ENCODE results near the gene SPRR1B.
"Not testable (repeated sequence)": the region's sequence is repeated elsewhere in the genome, so short reads cannot be mapped to it uniquely, and the experiment has no call there.

The SPRR1B gene

GRCh38 chr1:153001382-153001781, 29.6 kb upstream of the SPRR1B start, which contains the start of gene SPRR3:
SPRR3 (plus strand) TSS chr1:153001749; CDS start chr1:153003021, 1,272 bp downstream.
- Histone ChIP-seq H3K27ac (ENCODE audit: low read length, poor library complexity, severe bottlenecking) (no peak within 1 kb of the TSS), H3K4me2 (ENCODE audit: low read length, poor library complexity, severe bottlenecking) (no peak within 1 kb of the TSS), H2BK120ac (ENCODE audit: low read depth, low read length) (no peak within 1 kb of the TSS), H3K27me3 (ENCODE audit: control insufficient read depth in 1 of 2, insufficient read depth in 1 of 2, low read length in 2 of 2) (no peaks in the 10 kb centered on the region), H3K23ac (ENCODE audit: low read length in 2 of 2) (no peak within 1 kb of the TSS), H2BK5ac (ENCODE audit: low read depth, low read length, poor library complexity, severe bottlenecking) (no peak within 1 kb of the TSS), H3K14ac (ENCODE audit: low read length in 2 of 2) (no peak within 1 kb of the TSS), H3K9ac (ENCODE audit: low read length) (no peak within 1 kb of the TSS), H3K9me3 (ENCODE audit: control insufficient read depth, low read length) (no peaks in the 10 kb centered on the region), H3K79me1 (replicated peaks; ENCODE audit: low read length, poor library complexity, severe bottlenecking) (no peaks in the 10 kb centered on the region), H3K36me3 (ENCODE audit: control insufficient read depth in 1 of 2, insufficient read depth in 2 of 2, low read depth in 1 of 2, low read length in 2 of 2) (no peaks in the 10 kb centered on the region), H2AK5ac (ENCODE audit: low read length, severe bottlenecking) (no peak within 1 kb of the TSS), H3K4ac (ENCODE audit: low read depth in 1 of 2, low read length in 2 of 2) (no peak within 1 kb of the TSS), H4K8ac (ENCODE audit: low read length) (no peak within 1 kb of the TSS), H4K91ac (ENCODE audit: low read length) (no peak within 1 kb of the TSS), H3K4me1 (ENCODE audit: control insufficient read depth, insufficient read depth, low read depth, low read length) (no peaks in the 10 kb centered on the region), H3K4me3 (ENCODE audit: insufficient read depth in 1 of 2, low read depth in 1 of 2, low read length in 2 of 2) (no peak within 1 kb of the TSS), H2BK15ac (ENCODE audit: low read depth, poor library complexity, severe bottlenecking) (no peak within 1 kb of the TSS), H2AFZ (ENCODE audit: low read depth, low read length) (no peak within 1 kb of the TSS), H3K18ac (ENCODE audit: low read depth in 1 of 2, low read length in 2 of 2) (no peak within 1 kb of the TSS), H2BK12ac (ENCODE audit: low read length in 2 of 2) (no peak within 1 kb of the TSS)
- no peak for DNase-seq
- 19% methylated on average over 1 of the region's 2 CpGs for WGBS

- H3K36me3 ChIP-seq (ENCODE audit: control insufficient read depth in 1 of 2, insufficient read depth in 2 of 2, low read depth in 1 of 2, low read length in 2 of 2); H2BK15ac ChIP-seq (ENCODE audit: low read depth, poor library complexity, severe bottlenecking); DNase-seq; H4K91ac ChIP-seq (ENCODE audit: low read length); H3K27ac ChIP-seq (ENCODE audit: low read length, poor library complexity, severe bottlenecking); H3K9me3 ChIP-seq (ENCODE audit: control insufficient read depth, low read length); H4K8ac ChIP-seq (ENCODE audit: low read length); H3K23ac ChIP-seq (ENCODE audit: low read length in 2 of 2); H3K79me1 ChIP-seq (replicated peaks; ENCODE audit: low read length, poor library complexity, severe bottlenecking); H3K4me1 ChIP-seq (ENCODE audit: control insufficient read depth, insufficient read depth, low read depth, low read length); H3K14ac ChIP-seq (ENCODE audit: low read length in 2 of 2); H3K4ac ChIP-seq (ENCODE audit: low read depth in 1 of 2, low read length in 2 of 2); H2BK120ac ChIP-seq (ENCODE audit: low read depth, low read length); H2BK5ac ChIP-seq (ENCODE audit: low read depth, low read length, poor library complexity, severe bottlenecking); H3K27me3 ChIP-seq (ENCODE audit: control insufficient read depth in 1 of 2, insufficient read depth in 1 of 2, low read length in 2 of 2); H2AK5ac ChIP-seq (ENCODE audit: low read length, severe bottlenecking); H3K4me2 ChIP-seq (ENCODE audit: low read length, poor library complexity, severe bottlenecking); H3K18ac ChIP-seq (ENCODE audit: low read depth in 1 of 2, low read length in 2 of 2); H2BK12ac ChIP-seq (ENCODE audit: low read length in 2 of 2); H3K4me3 ChIP-seq (ENCODE audit: insufficient read depth in 1 of 2, low read depth in 1 of 2, low read length in 2 of 2); H3K9ac ChIP-seq (ENCODE audit: low read length); H2AFZ ChIP-seq (ENCODE audit: low read depth, low read length): not testable (repeated sequence)
- WGBS, result 78% methylated on average over 7 of the region's 8 CpGs
These were observed 19.7 kb upstream of the SPRR1B start for GRCh38 chr1:153011235-153011758.

GRCh38 chr1:153021829-153022228, 9.2 kb upstream of the SPRR1B start:
- H2BK15ac ChIP-seq (ENCODE audit: low read depth, poor library complexity, severe bottlenecking); H3K4me1 ChIP-seq (ENCODE audit: control insufficient read depth, insufficient read depth, low read depth, low read length); H4K8ac ChIP-seq (ENCODE audit: low read length); H2AK5ac ChIP-seq (ENCODE audit: low read length, severe bottlenecking); H3K27ac ChIP-seq (ENCODE audit: low read length, poor library complexity, severe bottlenecking); H3K23ac ChIP-seq (ENCODE audit: low read length in 2 of 2); H3K36me3 ChIP-seq (ENCODE audit: control insufficient read depth in 1 of 2, insufficient read depth in 2 of 2, low read depth in 1 of 2, low read length in 2 of 2); H3K4me2 ChIP-seq (ENCODE audit: low read length, poor library complexity, severe bottlenecking); H3K14ac ChIP-seq (ENCODE audit: low read length in 2 of 2); H3K4me3 ChIP-seq (ENCODE audit: insufficient read depth in 1 of 2, low read depth in 1 of 2, low read length in 2 of 2); H2AFZ ChIP-seq (ENCODE audit: low read depth, low read length); H2BK120ac ChIP-seq (ENCODE audit: low read depth, low read length); H2BK5ac ChIP-seq (ENCODE audit: low read depth, low read length, poor library complexity, severe bottlenecking); H3K18ac ChIP-seq (ENCODE audit: low read depth in 1 of 2, low read length in 2 of 2); H3K9me3 ChIP-seq (ENCODE audit: control insufficient read depth, low read length); H4K91ac ChIP-seq (ENCODE audit: low read length); H3K79me1 ChIP-seq (replicated peaks; ENCODE audit: low read length, poor library complexity, severe bottlenecking); H2BK12ac ChIP-seq (ENCODE audit: low read length in 2 of 2); DNase-seq; H3K4ac ChIP-seq (ENCODE audit: low read depth in 1 of 2, low read length in 2 of 2); H3K9ac ChIP-seq (ENCODE audit: low read length); H3K27me3 ChIP-seq (ENCODE audit: control insufficient read depth in 1 of 2, insufficient read depth in 1 of 2, low read length in 2 of 2): not testable (repeated sequence)
- 39% methylated on average over 2 of the region's 2 CpGs for WGBS

GRCh38 chr1:153022340-153022739, 8.7 kb upstream of the SPRR1B start:
- DNase-seq; H3K4me3 ChIP-seq (ENCODE audit: insufficient read depth in 1 of 2, low read depth in 1 of 2, low read length in 2 of 2); H2AFZ ChIP-seq (ENCODE audit: low read depth, low read length); H3K4me1 ChIP-seq (ENCODE audit: control insufficient read depth, insufficient read depth, low read depth, low read length); H3K27me3 ChIP-seq (ENCODE audit: control insufficient read depth in 1 of 2, insufficient read depth in 1 of 2, low read length in 2 of 2); H2BK15ac ChIP-seq (ENCODE audit: low read depth, poor library complexity, severe bottlenecking); H3K18ac ChIP-seq (ENCODE audit: low read depth in 1 of 2, low read length in 2 of 2); H2AK5ac ChIP-seq (ENCODE audit: low read length, severe bottlenecking); H3K14ac ChIP-seq (ENCODE audit: low read length in 2 of 2); H4K8ac ChIP-seq (ENCODE audit: low read length); H2BK12ac ChIP-seq (ENCODE audit: low read length in 2 of 2); H4K91ac ChIP-seq (ENCODE audit: low read length); H3K27ac ChIP-seq (ENCODE audit: low read length, poor library complexity, severe bottlenecking); H3K79me1 ChIP-seq (replicated peaks; ENCODE audit: low read length, poor library complexity, severe bottlenecking); H3K9ac ChIP-seq (ENCODE audit: low read length); H3K23ac ChIP-seq (ENCODE audit: low read length in 2 of 2); H3K36me3 ChIP-seq (ENCODE audit: control insufficient read depth in 1 of 2, insufficient read depth in 2 of 2, low read depth in 1 of 2, low read length in 2 of 2); H2BK5ac ChIP-seq (ENCODE audit: low read depth, low read length, poor library complexity, severe bottlenecking); H3K9me3 ChIP-seq (ENCODE audit: control insufficient read depth, low read length); H3K4me2 ChIP-seq (ENCODE audit: low read length, poor library complexity, severe bottlenecking); H3K4ac ChIP-seq (ENCODE audit: low read depth in 1 of 2, low read length in 2 of 2); H2BK120ac ChIP-seq (ENCODE audit: low read depth, low read length): not testable (repeated sequence)
- 90% methylated on average over 7 of the region's 9 CpGs for WGBS
